Endothelial cell of umbilical vein (primary cell): Measurements from ENCODE around the gene PLA2G1B. TPM values are rescaled to one million over a fixed set of nuclear protein-coding genes. Genes with fewer than 3 reads are reported as not detected.

ENCODE experiments used
- BruUV-seq: library from RNA; stranded (reverse); fragments of 400-500 nt; replicated peaks from 2 replicates; lab custom pipeline; 2021; lab: Mats Ljungman, UMichigan
- CTCF ChIA-PET: fragments of 300-600, 350-600 bp; sonication (Branson Sonifier 250); formaldehyde crosslinking; loops from one replicate; lab custom pipeline; 2021; ENCODE audit warnings: antibody characterized with exemption, inconsistent platforms; lab: Charles Lee
- POLR2A ChIA-PET: fragments of 300-600, 350-600 bp; sonication (Branson Sonifier 250); formaldehyde crosslinking; loops from one replicate; lab custom pipeline; 2021; ENCODE audit warnings: antibody characterized with exemption, inconsistent platforms; lab: Charles Lee
- DNase-seq: peaks from one replicate; pipeline ENCODE4 v3.0.0-alpha.2; 2011; ENCODE audit warnings: low read depth, low spot score
- FAIRE-seq: peaks from 2 replicates; lab custom pipeline; 2011; peaks lifted over from hg19 to GRCh38; lab: Jason Lieb, UNC
- H2AFZ ChIP-seq: 2 replicates; pipeline ENCODE4 v1.6.0; 2012; ENCODE audit warnings: low read depth, low read length, control low read depth, inconsistent platforms
- H3K27ac ChIP-seq: 2 replicates; pipeline ENCODE4 v1.5.1; 2011; ENCODE audit warnings: low read depth, mild to moderate bottlenecking, control low read depth, low read length, moderate library complexity; ENCODE audit not compliant: insufficient read depth
- H3K27me3 ChIP-seq, 2 experiments: 2 replicates each; pipeline versions ENCODE4 v1.6.0 to v1.6.1; 2011; ENCODE audit warnings: low read length in 2 of 2, mixed read lengths in 1 of 2; ENCODE audit not compliant: control insufficient read depth in 2 of 2, insufficient read depth in 2 of 2
- H3K36me3 ChIP-seq, 2 experiments: 2 replicates in 1 of 2; 3 replicates in 1 of 2; pipeline ENCODE4 v1.5.1; 2011; ENCODE audit warnings: low read length in 2 of 2, mild to moderate bottlenecking in 1 of 2, moderate library complexity in 1 of 2; ENCODE audit not compliant: control insufficient read depth in 2 of 2, insufficient read depth in 2 of 2; ENCODE audit errors: extremely low read depth in 1 of 2
- H3K4me1 ChIP-seq: 3 replicates; pipeline ENCODE4 v1.5.1; 2011; ENCODE audit warnings: mild to moderate bottlenecking, low read length; ENCODE audit not compliant: control insufficient read depth, insufficient read depth; ENCODE audit errors: extremely low read depth
- H3K4me2 ChIP-seq: 2 replicates; pipeline ENCODE4 v1.6.1; 2011; ENCODE audit warnings: low read length, control low read depth, mixed read lengths; ENCODE audit not compliant: insufficient read depth
- H3K4me3 ChIP-seq, 3 experiments: fragments of 200-600 bp in 1 of 3; sonication (generic), shearing (Covaris generic) in 1 of 3; replicated peaks in 1 of 3; 2 replicates each; pipeline ENCODE4 v1.5.1; 2011 to 2016; ENCODE audit warnings: control low read depth in 3 of 3, low read length in 3 of 3, mild to moderate bottlenecking in 2 of 3, inconsistent platforms in 1 of 3, low read depth in 1 of 3, moderate library complexity in 1 of 3; ENCODE audit not compliant: insufficient read depth in 1 of 3
- H3K79me2 ChIP-seq: 2 replicates; pipeline ENCODE4 v1.6.0; 2012; ENCODE audit warnings: low read length, inconsistent platforms; ENCODE audit not compliant: control insufficient read depth, insufficient read depth
- H3K9ac ChIP-seq: replicated peaks from 2 replicates; pipeline ENCODE3; 2011; ENCODE audit warnings: low read length, control low read depth; ENCODE audit not compliant: insufficient read depth; ENCODE audit errors: extremely low read depth
- H3K9me1 ChIP-seq: replicated peaks from 3 replicates; pipeline ENCODE4 v1.6.0; 2011; ENCODE audit warnings: mild to moderate bottlenecking, low read length; ENCODE audit not compliant: control insufficient read depth, insufficient read depth; ENCODE audit errors: extremely low read depth
- H3K9me3 ChIP-seq: replicated peaks from 2 replicates; pipeline ENCODE4 v1.5.1; 2012; ENCODE audit warnings: low read length, inconsistent platforms; ENCODE audit not compliant: control insufficient read depth, insufficient read depth
- H4K20me1 ChIP-seq: replicated peaks from 2 replicates; pipeline ENCODE3; 2011; ENCODE audit warnings: mild to moderate bottlenecking, low read length; ENCODE audit not compliant: control insufficient read depth, insufficient read depth; ENCODE audit errors: extremely low read depth
- FOS ChIP-seq: IDR thresholded peaks from 2 replicates; pipeline ENCODE4 v1.6.1; 2011; ENCODE audit warnings: mild to moderate bottlenecking, low read length, moderate library complexity, borderline replicate concordance; ENCODE audit not compliant: insufficient read depth
- JUN ChIP-seq: IDR thresholded peaks from 2 replicates; pipeline ENCODE4 v1.6.1; 2011; ENCODE audit warnings: borderline replicate concordance, low read depth; ENCODE audit not compliant: insufficient read length, insufficient read depth
- MAX ChIP-seq: IDR thresholded peaks from 2 replicates; pipeline ENCODE4 v1.6.1; 2011; ENCODE audit not compliant: insufficient read depth, insufficient read length
- POLR2A ChIP-seq: IDR thresholded peaks from 2 replicates; pipeline ENCODE4 v1.6.1; 2012; ENCODE audit warnings: low read depth, mild to moderate bottlenecking, control low read depth, low read length
- POLR2AphosphoS5 ChIP-seq: IDR thresholded peaks from 2 replicates; pipeline ENCODE4 v1.6.1; 2012; ENCODE audit warnings: low read depth, mild to moderate bottlenecking, control low read depth, low read length, moderate library complexity; ENCODE audit not compliant: insufficient read depth
- dilution Hi-C: fragments of 300-500 bp; cut with MboI; formaldehyde crosslinking; loops from one replicate; pipeline ENCODE4 v1.15.0; 2019; ENCODE audit warnings: low sequenced_read_pairs; ENCODE audit not compliant: extremely low pct_ligation_motif_present
- intact Hi-C: fragments of 100-400 bp; cut with micrococcal nuclease; formaldehyde crosslinking; loops from one replicate; pipeline ENCODE4 v1.10.0; 2022
- polyA plus RNA-seq, 4 experiments: library from polyadenylated mRNA; depleted of rRNA in 3 of 4; stranded (reverse) in 3 of 4; unstranded in 1 of 4; fragments of >200 nt; gene quantifications; 2 replicates each; pipeline versions ENCODE4 v1.2.1 to v1.2.3, GENCODE V29; 2011 to 2012; ENCODE audit warnings: missing spikeins in 1 of 4
- total RNA-seq: library from RNA; stranded (reverse); gene quantifications from 2 replicates; pipeline ENCODE4 v1.2.3, GENCODE V29; 2021
- TF ChIP-seq, protein P1 (sequence below), 2 donors: IDR thresholded peaks; 1 replicate in 1 of 2; 2 replicates in 1 of 2; pipeline ENCODE4 v1.5.1; 2011; ENCODE audit warnings: low read length in 2 of 2, mild to moderate bottlenecking in 2 of 2, moderate library complexity in 2 of 2, control low read depth in 1 of 2, inconsistent platforms in 1 of 2, low read depth in 1 of 2; ENCODE audit not compliant: insufficient read depth in 1 of 2; ENCODE audit errors: extremely low read depth in 1 of 2

PLA2G1B gene
- total and polyA plus RNA-seq, 2 donors (not counting 3 experiments of a cell fraction or from before 2014, with no cell fraction given), result not detected

- peaks cover 3 to 9% of the 10 kb centered on the region in 2 experiments for H3K27me3 ChIP-seq
- no peaks in the 10 kb centered on the region for H4K20me1 ChIP-seq
- no peak overlapping the region for H3K4me3 ChIP-seq
- H3K9ac ChIP-seq, result no peak overlapping the region
- intact Hi-C loops (no loop called here), dilution Hi-C loops (no loop called here)
- FAIRE-seq, result no peak
- no TSS peak for BruUV-seq
- H3K4me1 ChIP-seq, result no peaks in the 10 kb centered on the region
- no peak for DNase-seq
- no peaks in the 10 kb centered on the region for H3K9me3 ChIP-seq
- TF ChIP-seq POLR2A (no peak), MAX (no peak), FOS (no peak)
- TF ChIP-seq, protein P1, sequence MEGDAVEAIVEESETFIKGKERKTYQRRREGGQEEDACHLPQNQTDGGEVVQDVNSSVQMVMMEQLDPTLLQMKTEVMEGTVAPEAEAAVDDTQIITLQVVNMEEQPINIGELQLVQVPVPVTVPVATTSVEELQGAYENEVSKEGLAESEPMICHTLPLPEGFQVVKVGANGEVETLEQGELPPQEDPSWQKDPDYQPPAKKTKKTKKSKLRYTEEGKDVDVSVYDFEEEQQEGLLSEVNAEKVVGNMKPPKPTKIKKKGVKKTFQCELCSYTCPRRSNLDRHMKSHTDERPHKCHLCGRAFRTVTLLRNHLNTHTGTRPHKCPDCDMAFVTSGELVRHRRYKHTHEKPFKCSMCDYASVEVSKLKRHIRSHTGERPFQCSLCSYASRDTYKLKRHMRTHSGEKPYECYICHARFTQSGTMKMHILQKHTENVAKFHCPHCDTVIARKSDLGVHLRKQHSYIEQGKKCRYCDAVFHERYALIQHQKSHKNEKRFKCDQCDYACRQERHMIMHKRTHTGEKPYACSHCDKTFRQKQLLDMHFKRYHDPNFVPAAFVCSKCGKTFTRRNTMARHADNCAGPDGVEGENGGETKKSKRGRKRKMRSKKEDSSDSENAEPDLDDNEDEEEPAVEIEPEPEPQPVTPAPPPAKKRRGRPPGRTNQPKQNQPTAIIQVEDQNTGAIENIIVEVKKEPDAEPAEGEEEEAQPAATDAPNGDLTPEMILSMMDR (IDR thresholded peaks at IDR 0.05; ENCODE audit: extremely low read depth in 1 of 2, insufficient read depth in 1 of 2, low read depth in 1 of 2, low read length in 2 of 2), result no peak
- H3K27ac ChIP-seq, result no peak overlapping the region
- ChIA-PET CTCF (interaction anchor here (1.1 to 1.4 kb wide), 3 partner anchors 10 to 21 kb away, joined by 3 read pairs; no protein-coding TSS in a partner anchor), POLR2A (no interaction called here)
- H3K9me1 ChIP-seq, result no peaks in the 10 kb centered on the region
- H3K36me3 ChIP-seq, result no peaks in the 10 kb centered on the region
- H2AFZ ChIP-seq, result no peak overlapping the region
- no peaks in the 10 kb centered on the region for H3K79me2 ChIP-seq
- H3K4me2 ChIP-seq, result no peak overlapping the region
Measured at GRCh38 chr12:120346681-120347080, 19.1 kb upstream of the PLA2G1B start.

DNA sequence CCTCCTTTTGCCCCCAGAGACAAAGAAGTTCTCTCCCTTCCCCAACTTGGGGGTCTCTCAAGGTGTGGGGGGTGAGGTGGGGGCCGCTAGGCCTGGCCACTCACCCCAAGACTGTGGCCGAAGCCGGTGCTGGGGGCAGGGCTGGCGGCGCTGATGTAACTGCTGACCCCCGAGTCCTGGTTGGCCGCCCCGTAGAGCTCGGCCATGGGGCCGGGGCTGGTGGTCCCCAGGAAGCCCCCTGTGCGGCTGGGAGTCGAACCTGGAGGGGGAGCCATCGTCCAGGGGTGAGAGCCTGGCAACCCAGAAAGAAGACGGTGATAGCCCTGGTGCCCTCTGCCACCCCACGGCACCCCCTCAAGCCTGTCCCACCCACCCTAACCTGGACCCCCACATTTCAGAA lies 18.5 kb upstream of the PLA2G1B start:
- DNase-seq (no peak), FAIRE-seq (no peak)
- POLR2A ChIA-PET, result no interaction called here
- H3K27me3 ChIP-seq, result peaks cover 3 to 7% of the 10 kb centered on the region in 2 experiments
- intact Hi-C loops (no loop called here), dilution Hi-C loops (no loop called here)
- no peaks in the 10 kb centered on the region for H3K4me1 ChIP-seq
- no peak overlapping the region for H3K4me2 ChIP-seq
- H3K79me2 ChIP-seq, result no peaks in the 10 kb centered on the region
- H3K27ac ChIP-seq, result no peak overlapping the region
- H3K9me1 ChIP-seq, result no peaks in the 10 kb centered on the region
- no peak for TF ChIP-seq POLR2AphosphoS5
- TF ChIP-seq JUN, result no peak
- no peak for TF ChIP-seq MAX
- no peak for TF ChIP-seq FOS
- TF ChIP-seq, protein P1 (IDR thresholded peaks at IDR 0.05; ENCODE audit: extremely low read depth in 1 of 2, insufficient read depth in 1 of 2, low read depth in 1 of 2, low read length in 2 of 2), result no peak
- no peak for TF ChIP-seq POLR2A
- CTCF ChIA-PET, result interaction anchor here (1.2 to 1.6 kb wide), 2 partner anchors 11 to 21 kb away, joined by 3 to 4 read pairs; no protein-coding TSS in a partner anchor
- no TSS peak for BruUV-seq
- no peak overlapping the region for H3K4me3 ChIP-seq
- H2AFZ ChIP-seq, result no peak overlapping the region
- H3K9ac ChIP-seq, result no peak overlapping the region
- no peaks in the 10 kb centered on the region for H4K20me1 ChIP-seq
- no peaks in the 10 kb centered on the region for H3K9me3 ChIP-seq
- no peaks in the 10 kb centered on the region for H3K36me3 ChIP-seq
